WI38 (cell line): ENCODE data around the gene LRRC15.

Source experiments
- H3K4me3 ChIP-seq: 2 replicates; pipeline ENCODE4 v1.5.1; 2011; ENCODE audit warnings: low read depth, mild to moderate bottlenecking, control low read depth, low read length
- CTCF ChIP-seq: IDR thresholded peaks from 2 replicates; pipeline ENCODE4 v1.5.1; 2012; ENCODE audit warnings: low read depth, mild to moderate bottlenecking, control low read depth, low read length

LRRC15 gene

GRCh38 chr3:194328942-194329582 lies 40.5 kb downstream of the LRRC15 start:
- H3K4me3 ChIP-seq, result no peak overlapping the region
- TF ChIP-seq CTCF, result no peak

- no peak for TF ChIP-seq CTCF
- no peak overlapping the region for H3K4me3 ChIP-seq
Observed at GRCh38 chr3:194328053-194328657, 41.4 kb downstream of the LRRC15 start.

GRCh38 chr3:194327218-194328052 lies 42.1 kb downstream of the LRRC15 start:
- no peak for TF ChIP-seq CTCF
- H3K4me3 ChIP-seq, result no peak overlapping the region

GRCh38 chr3:194326968-194327217 lies 42.6 kb downstream of the LRRC15 start:
- H3K4me3 ChIP-seq, result no peak overlapping the region
- TF ChIP-seq CTCF, result no peak

- H3K4me3 ChIP-seq, result no peak overlapping the region
- no peak for TF ChIP-seq CTCF
Observed at GRCh38 chr3:194326192-194326967, 43.2 kb downstream of the LRRC15 start.

GRCh38 chr3:194325424-194326153 lies 44.0 kb downstream of the LRRC15 start:
- no peak overlapping the region for H3K4me3 ChIP-seq
- TF ChIP-seq CTCF, result no peak
